PFSK-1 (cell line): ENCODE measurements around the gene ATAD3A.

Experiments used
- POLR2AphosphoS5 ChIP-seq: IDR thresholded peaks from 2 replicates; pipeline ENCODE4 v1.6.1; 2012; ENCODE audit warnings: low read depth, mild to moderate bottlenecking, control low read depth, low read length, moderate library complexity
- REST ChIP-seq, 2 experiments: IDR thresholded peaks; 2 replicates each; pipeline versions ENCODE4 v1.6.1 to v1.8.0; 2011 to 2012; ENCODE audit warnings: low read depth in 2 of 2, low read length in 2 of 2, control low read depth in 1 of 2, inconsistent platforms in 1 of 2, mild to moderate bottlenecking in 1 of 2, moderate library complexity in 1 of 2; ENCODE audit not compliant: insufficient read depth in 1 of 2
- TAF1 ChIP-seq: IDR thresholded peaks from 2 replicates; pipeline ENCODE4 v1.6.1; 2012; ENCODE audit warnings: low read length, control low read depth, borderline replicate concordance; ENCODE audit not compliant: insufficient read depth

GRCh38 chr1:1554550-1554925 lies 42.6 kb downstream of the ATAD3A start:
- no peak for TF ChIP-seq REST (IDR thresholded peaks at IDR 0.05; ENCODE audit: insufficient read depth in 1 of 2, low read depth in 2 of 2, low read length in 2 of 2)
- TF ChIP-seq POLR2AphosphoS5 = no peak
- TF ChIP-seq TAF1 = no peak
